Sigmoid colon (tissue), 7 donors: Measurements from ENCODE around the gene UBASH3A. TPM values are rescaled to one million over a fixed set of nuclear protein-coding genes. Genes with fewer than 3 reads are reported as not detected.
A peak's percentile ranks its signal among the peaks of the same experiment; 100 is the strongest.

Experiments used
- DNase-seq: peaks from one replicate; pipeline ENCODE4 v3.0.0-alpha.2; 2019
- H3K27ac ChIP-seq, 4 donors: fragments of 200-600 bp; sonication (generic); one replicate each; pipeline ENCODE4 v1.5.1; 2016 to 2019; ENCODE audit warnings: mild to moderate bottlenecking in 1 of 4
- H3K27me3 ChIP-seq, 3 donors: fragments of 200-600 bp; sonication (generic); one replicate each; pipeline ENCODE4 v1.5.1; 2019; ENCODE audit warnings: mild to moderate bottlenecking in 1 of 3
- H3K36me3 ChIP-seq, 4 donors: fragments of 200-600 bp; sonication (generic); one replicate each; pipeline ENCODE4 v1.5.1; 2016 to 2019
- H3K4me1 ChIP-seq, 4 donors: fragments of 200-600 bp; sonication (generic); one replicate each; pipeline ENCODE4 v1.5.1; 2017 to 2019
- H3K4me3 ChIP-seq, 4 donors: fragments of 200-600 bp; sonication (generic); one replicate each; pipeline ENCODE4 v1.5.1; 2017 to 2019; ENCODE audit warnings: mild to moderate bottlenecking in 2 of 4, moderate library complexity in 1 of 4
- H3K9me3 ChIP-seq, 4 donors: fragments of 200-600 bp in 3 of 4; sonication (generic) in 3 of 4; one replicate each; pipeline versions ENCODE4 v1.5.1 to v1.6.1; 2013 to 2019
- CTCF ChIP-seq, 4 experiments: fragments of 450-650 bp in 3 of 4; fragments of 200-600 bp in 1 of 4; IDR thresholded peaks; one replicate each; pipeline ENCODE4 v1.5.1; 2016 to 2019; ENCODE audit warnings: antibody characterized with exemption in 4 of 4, mild to moderate bottlenecking in 3 of 4, moderate library complexity in 2 of 4
- EP300 ChIP-seq, 4 donors: sonication (generic); formaldehyde crosslinking; IDR thresholded peaks; one replicate each; pipeline ENCODE4 v1.6.1; 2017; ENCODE audit warnings: antibody characterized with exemption in 4 of 4
- POLR2A ChIP-seq, 2 donors: fragments of 450-650 bp; IDR thresholded peaks; one replicate each; pipeline ENCODE4 v1.6.1; 2016; ENCODE audit warnings: antibody characterized with exemption in 2 of 2, mild to moderate bottlenecking in 2 of 2, moderate library complexity in 2 of 2
- POLR2AphosphoS5 ChIP-seq, 4 donors: sonication (generic); formaldehyde crosslinking; IDR thresholded peaks; one replicate each; pipeline ENCODE4 v1.6.1; 2017; ENCODE audit warnings: antibody characterized with exemption in 4 of 4
- WGBS, 2 donors: extraction: QIAGEN DNeasy Blood & Tissue Kit; methylation state at CpG; one replicate each; pipeline ENCODE4 v1.1.7; 2013; 5-methylcytosine and 5-hydroxymethylcytosine counted together
- intact Hi-C: fragments of 100-400 bp; cut with DNase I; formaldehyde crosslinking; loops from one replicate; pipeline ENCODE4 v1.15.1; 2023
- polyA plus RNA-seq, 3 donors: library from polyadenylated mRNA; stranded (reverse); fragments of 200-250 nt; gene quantifications; one replicate each; pipeline ENCODE4 v1.2.3, GENCODE V29; 2013
- total RNA-seq, 4 donors: library from RNA; depleted of rRNA; stranded (reverse); fragments of >200 nt; gene quantifications; one replicate each; pipeline ENCODE4 v1.1.0, GENCODE V29; 2016
- donor health status: healthy with polysubstance abuse.
- donor health status: Bipolar disorder and iron deficiency.
- donor health status: healthy.

UBASH3A gene
- total and polyA plus RNA-seq, 7 donors: 3.9 TPM; not detected in 6

GRCh38 chr21:42388740-42389448, 14.8 kb upstream of the UBASH3A start:
- DNase-seq: peak; percentile 22
- intact Hi-C loops: no loop called here
- Histone ChIP-seq H3K36me3 (no peaks in the 10 kb centered on the region), H3K27me3 (peaks cover 3 to 30% (median 8%) of the 10 kb centered on the region in 3 donors), H3K9me3 (no peaks in the 10 kb centered on the region), H3K4me1 (no peaks in the 10 kb centered on the region), H3K27ac (no peak overlapping the region), H3K4me3 (no peak overlapping the region)
- TF ChIP-seq EP300 (IDR thresholded peaks at IDR 0.05) (no peak), POLR2A (IDR thresholded peaks at IDR 0.05) (no peak), POLR2AphosphoS5 (IDR thresholded peaks at IDR 0.05) (no peak), CTCF (IDR thresholded peaks at IDR 0.05) (no peak)
- WGBS, 2 donors: 49 to 68% methylated on average over 20 of the region's 20 CpGs

GRCh38 chr21:42389449-42389835, 14.3 kb upstream of the UBASH3A start:
- no peaks in the 10 kb centered on the region for H3K4me1 ChIP-seq
- intact Hi-C loops: no loop called here
- H3K27ac ChIP-seq: no peak overlapping the region
- no peaks in the 10 kb centered on the region for H3K36me3 ChIP-seq
- DNase-seq: no peak
- H3K27me3 ChIP-seq: peaks cover 3 to 30% (median 8%) of the 10 kb centered on the region in 3 donors
- H3K9me3 ChIP-seq: no peaks in the 10 kb centered on the region
- H3K4me3 ChIP-seq: no peak overlapping the region
- 16 to 60% methylated on average over 6 of the region's 6 CpGs for WGBS, 2 donors
- no peak for TF ChIP-seq EP300 (IDR thresholded peaks at IDR 0.05)
- no peak for TF ChIP-seq POLR2AphosphoS5 (IDR thresholded peaks at IDR 0.05)
- no peak for TF ChIP-seq POLR2A (IDR thresholded peaks at IDR 0.05)
- no peak for TF ChIP-seq CTCF (IDR thresholded peaks at IDR 0.05)

- peak; percentile 3 for DNase-seq
- intact Hi-C loops: no loop called here
- Histone ChIP-seq H3K9me3 (no peaks in the 10 kb centered on the region), H3K4me3 (no peak overlapping the region), H3K36me3 (no peaks in the 10 kb centered on the region), H3K27me3 (peaks cover 3 to 30% (median 8%) of the 10 kb centered on the region in 3 donors), H3K27ac (no peak overlapping the region), H3K4me1 (no peaks in the 10 kb centered on the region)
- 67 to 75% methylated on average over 5 of the region's 5 CpGs for WGBS, 2 donors
- no peak for TF ChIP-seq EP300 (IDR thresholded peaks at IDR 0.05)
- TF ChIP-seq CTCF (IDR thresholded peaks at IDR 0.05): no peak
- no peak for TF ChIP-seq POLR2A (IDR thresholded peaks at IDR 0.05)
- TF ChIP-seq POLR2AphosphoS5 (IDR thresholded peaks at IDR 0.05): no peak
Measured at GRCh38 chr21:42390193-42390592, 13.5 kb upstream of the UBASH3A start.

DNA sequence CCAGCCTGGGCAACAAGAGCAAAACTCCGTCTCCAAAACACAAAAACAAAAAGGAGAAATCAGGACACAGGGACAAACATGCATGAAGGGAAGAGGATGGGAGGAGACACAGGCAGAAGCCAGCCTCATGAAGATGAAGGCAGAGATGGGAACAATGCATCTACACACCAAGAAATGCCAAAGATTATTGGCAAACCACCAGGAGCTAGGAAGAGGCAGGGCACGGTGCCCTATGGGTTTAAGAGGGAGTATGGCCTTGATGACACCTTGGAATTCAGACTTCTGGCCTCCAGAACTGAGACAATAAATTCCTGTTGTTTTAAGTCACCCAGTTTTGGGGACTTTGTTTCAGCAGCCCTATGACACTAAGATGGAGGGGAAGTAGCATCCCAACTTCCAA, 13.0 kb upstream of the UBASH3A start:
- DNase-seq: peak; percentile 13
- Histone ChIP-seq H3K27me3 (peaks cover 3 to 27% (median 8%) of the 10 kb centered on the region in 3 donors), H3K4me1 (no peaks in the 10 kb centered on the region), H3K9me3 (no peaks in the 10 kb centered on the region), H3K4me3 (no peak overlapping the region), H3K36me3 (no peaks in the 10 kb centered on the region), H3K27ac (no peak overlapping the region)
- no peak for TF ChIP-seq CTCF (IDR thresholded peaks at IDR 0.05)
- no peak for TF ChIP-seq EP300 (IDR thresholded peaks at IDR 0.05)
- TF ChIP-seq POLR2A (IDR thresholded peaks at IDR 0.05): no peak
- TF ChIP-seq POLR2AphosphoS5 (IDR thresholded peaks at IDR 0.05): no peak
- intact Hi-C loops: no loop called here
- WGBS, 2 donors: 55 to 77% methylated on average over 2 of the region's 2 CpGs

- 93% methylated on average over 5 of the region's 5 CpGs for WGBS, 2 donors
- TF ChIP-seq CTCF (IDR thresholded peaks at IDR 0.05) (no peak), EP300 (IDR thresholded peaks at IDR 0.05) (no peak), POLR2AphosphoS5 (IDR thresholded peaks at IDR 0.05) (no peak), POLR2A (IDR thresholded peaks at IDR 0.05) (no peak)
- H3K4me3 ChIP-seq: no peak overlapping the region
- H3K27ac ChIP-seq: no peak overlapping the region
- no peaks in the 10 kb centered on the region for H3K4me1 ChIP-seq
- DNase-seq: peak; percentile 15
- intact Hi-C loops: no loop called here
- peaks cover 3 to 21% (median 8%) of the 10 kb centered on the region in 3 donors for H3K27me3 ChIP-seq
- H3K9me3 ChIP-seq: no peaks in the 10 kb centered on the region
- H3K36me3 ChIP-seq: no peaks in the 10 kb centered on the region
Measured at GRCh38 chr21:42391297-42391696, 12.4 kb upstream of the UBASH3A start.
